Measurements from ENCODE around the gene MYOF.

DNA sequence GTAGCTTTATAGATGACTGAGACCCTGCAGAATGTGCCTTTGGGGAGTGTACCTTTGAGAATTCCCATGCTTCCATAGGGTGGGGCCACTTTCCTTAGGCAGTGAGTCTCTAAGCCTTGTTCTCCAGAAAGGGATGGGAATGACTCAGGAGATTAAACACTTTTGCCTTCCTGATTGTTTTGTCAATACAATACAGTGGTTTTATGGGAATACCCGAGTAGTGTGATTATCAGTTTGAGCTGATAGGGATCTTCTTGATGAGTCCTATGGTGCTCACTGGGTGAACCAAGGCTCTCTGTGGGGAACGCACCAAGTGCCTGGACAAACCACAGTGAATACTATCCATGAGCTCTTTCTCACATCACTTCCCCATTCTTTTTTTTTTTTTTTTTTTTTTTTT lies 6.3 kb downstream of the MYOF start:
- TF ChIP-seq, protein P1, sequence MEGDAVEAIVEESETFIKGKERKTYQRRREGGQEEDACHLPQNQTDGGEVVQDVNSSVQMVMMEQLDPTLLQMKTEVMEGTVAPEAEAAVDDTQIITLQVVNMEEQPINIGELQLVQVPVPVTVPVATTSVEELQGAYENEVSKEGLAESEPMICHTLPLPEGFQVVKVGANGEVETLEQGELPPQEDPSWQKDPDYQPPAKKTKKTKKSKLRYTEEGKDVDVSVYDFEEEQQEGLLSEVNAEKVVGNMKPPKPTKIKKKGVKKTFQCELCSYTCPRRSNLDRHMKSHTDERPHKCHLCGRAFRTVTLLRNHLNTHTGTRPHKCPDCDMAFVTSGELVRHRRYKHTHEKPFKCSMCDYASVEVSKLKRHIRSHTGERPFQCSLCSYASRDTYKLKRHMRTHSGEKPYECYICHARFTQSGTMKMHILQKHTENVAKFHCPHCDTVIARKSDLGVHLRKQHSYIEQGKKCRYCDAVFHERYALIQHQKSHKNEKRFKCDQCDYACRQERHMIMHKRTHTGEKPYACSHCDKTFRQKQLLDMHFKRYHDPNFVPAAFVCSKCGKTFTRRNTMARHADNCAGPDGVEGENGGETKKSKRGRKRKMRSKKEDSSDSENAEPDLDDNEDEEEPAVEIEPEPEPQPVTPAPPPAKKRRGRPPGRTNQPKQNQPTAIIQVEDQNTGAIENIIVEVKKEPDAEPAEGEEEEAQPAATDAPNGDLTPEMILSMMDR (optimal IDR thresholded peaks at IDR 0.05 in 1 of 3, IDR thresholded peaks at IDR 0.05 in 1 of 3, conservative IDR thresholded peaks at IDR 0.05 in 1 of 3; ENCODE audit: extremely low read depth in 1 of 3, insufficient read depth in 2 of 3, low read length in 3 of 3): no peak
- TF ChIP-seq EZH2 (IDR thresholded peaks at IDR 0.05; ENCODE audit: low read length): no peak
